HepG2 (cell line): ENCODE results near the gene NABP2. TPM values are rescaled to one million over a fixed set of nuclear protein-coding genes. Genes with fewer than 3 reads are reported as not detected.
A peak's percentile ranks its signal among the peaks of the same experiment; 100 is the strongest.

Experiments
- AGO1 ChIP-seq: fragments of 200-400 bp; formaldehyde crosslinking; IDR thresholded peaks from 2 replicates; pipeline ENCODE4 v1.6.1; 2017; ENCODE audit warnings: mild to moderate bottlenecking, low read depth, low read length, moderate library complexity; ENCODE audit not compliant: poor library complexity, severe bottlenecking
- EHMT2 ChIP-seq: fragments of 200-600 bp; sonication (generic); IDR thresholded peaks from 2 replicates; pipeline ENCODE4 v1.7.0; 2017; ENCODE audit warnings: antibody characterized with exemption, low read depth, low read length, borderline replicate concordance
- FOXC1 ChIP-seq: sonication (generic); formaldehyde crosslinking; IDR thresholded peaks from 2 replicates; pipeline ENCODE4 v1.8.0; 2022; ENCODE audit warnings: mild to moderate bottlenecking, missing genetic modification reagents, borderline replicate concordance
- ISL2 ChIP-seq: sonication (generic); formaldehyde crosslinking; IDR thresholded peaks from 2 replicates; pipeline ENCODE4 v1.5.0; 2020; ENCODE audit warnings: missing genetic modification reagents
- NR2C2 ChIP-seq: sonication (generic); formaldehyde crosslinking; IDR thresholded peaks from 2 replicates; pipeline ENCODE4 v1.4.0; 2020; ENCODE audit warnings: missing genetic modification reagents, mild to moderate bottlenecking, moderate library complexity, borderline replicate concordance
- RAD21 ChIP-seq: fragments of 450-650 bp; formaldehyde crosslinking; IDR thresholded peaks from 2 replicates; pipeline ENCODE4 v1.5.0; 2020; ENCODE audit warnings: mild to moderate bottlenecking
- RELA ChIP-seq: sonication (generic); formaldehyde crosslinking; IDR thresholded peaks from 2 replicates; pipeline ENCODE4 v1.4.0; 2020; ENCODE audit warnings: missing genetic modification reagents
- SAP130 ChIP-seq: IDR thresholded peaks from 2 replicates; pipeline ENCODE4 v1.6.1; 2016; ENCODE audit warnings: low read depth
- SP2 ChIP-seq: sonication (generic); formaldehyde crosslinking; IDR thresholded peaks from 2 replicates; pipeline ENCODE4 v1.5.1; 2020; ENCODE audit warnings: mild to moderate bottlenecking, missing genetic modification reagents
- ZBTB3 ChIP-seq: sonication (generic); formaldehyde crosslinking; IDR thresholded peaks from 2 replicates; pipeline ENCODE4 v1.4.0; 2020; ENCODE audit warnings: low read depth, mild to moderate bottlenecking, moderate library complexity, missing genetic modification reagents, borderline replicate concordance
- ZC3H13 ChIP-seq: sonication (generic); formaldehyde crosslinking; IDR thresholded peaks from 2 replicates; pipeline ENCODE4 v1.8.1; 2023; ENCODE audit warnings: mild to moderate bottlenecking, missing genetic modification reagents, moderate library complexity
- ZHX2 ChIP-seq, 2 experiments: sonication (generic) in 1 of 2; formaldehyde crosslinking in 1 of 2; IDR thresholded peaks; 2 replicates each; pipeline versions ENCODE4 v1.6.1 to v1.9.0; 2014 to 2022; ENCODE audit warnings: antibody characterized with exemption in 1 of 2, borderline replicate concordance in 1 of 2, inconsistent platforms in 1 of 2, low read depth in 1 of 2, missing genetic modification reagents in 1 of 2
- ZNF264 ChIP-seq: sonication (generic); formaldehyde crosslinking; IDR thresholded peaks from 2 replicates; pipeline ENCODE4 v1.4.0; 2020; ENCODE audit warnings: missing genetic modification reagents
- ZNF639 ChIP-seq: conservative IDR thresholded peaks from 2 replicates; pipeline ENCODE4 v1.6.1; 2018; ENCODE audit warnings: missing genetic modification reagents
- ZNF775 ChIP-seq: sonication (generic); formaldehyde crosslinking; IDR thresholded peaks from 2 replicates; pipeline ENCODE4 v1.4.0; 2020; ENCODE audit warnings: missing genetic modification reagents, mild to moderate bottlenecking, moderate library complexity, borderline replicate concordance
- ZNF883 ChIP-seq: sonication (generic); formaldehyde crosslinking; IDR thresholded peaks from 2 replicates; pipeline ENCODE4 v1.5.1; 2020; ENCODE audit warnings: mild to moderate bottlenecking, missing genetic modification reagents; ENCODE audit errors: not compliant biosample characterization
- polyA plus RNA-seq, 8 experiments: library from polyadenylated mRNA; depleted of rRNA in 3 of 8; stranded (reverse) in 7 of 8; unstranded in 1 of 8; fragments of >200 nt; fragmentation: Illumina TruSeq in 4 of 8; extraction: Trizol in 4 of 8; gene quantifications; 2 replicates each; pipeline versions ENCODE4 v1.2.1 to v1.2.3, GENCODE V29; 2011 to 2016; ENCODE audit warnings: low read depth in 4 of 8, missing spikeins in 1 of 8, mixed read lengths in 1 of 8; ENCODE audit not compliant: insufficient read depth in 1 of 8
- total RNA-seq, 5 experiments: library from RNA; depleted of rRNA; stranded (reverse); fragments of >200 nt; fragmentation: Illumina TruSeq; extraction: Trizol; gene quantifications; 2 replicates each; pipeline ENCODE4 v1.2.3, GENCODE V29; 2016; ENCODE audit warnings: low read depth in 1 of 5
- TF ChIP-seq, protein P1 (sequence below): sonication (generic); formaldehyde crosslinking; IDR thresholded peaks from 2 replicates; pipeline ENCODE4 v1.4.0; 2020; ENCODE audit warnings: mild to moderate bottlenecking, missing genetic modification reagents
- TF ChIP-seq, protein P2 (sequence below): sonication (generic); formaldehyde crosslinking; IDR thresholded peaks from 2 replicates; pipeline ENCODE4 v1.4.0; 2020; ENCODE audit warnings: missing genetic modification reagents, mild to moderate bottlenecking, borderline replicate concordance

Gene NABP2
- total and polyA plus RNA-seq, 2 of the 13 experiments (the other 11 are each of a cell fraction or from before 2014, with no cell fraction given), result 33.2 to 35.5 TPM

- TF ChIP-seq, protein P1, sequence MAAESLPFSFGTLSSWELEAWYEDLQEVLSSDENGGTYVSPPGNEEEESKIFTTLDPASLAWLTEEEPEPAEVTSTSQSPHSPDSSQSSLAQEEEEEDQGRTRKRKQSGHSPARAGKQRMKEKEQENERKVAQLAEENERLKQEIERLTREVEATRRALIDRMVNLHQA, result no peak
- no peak for TF ChIP-seq ZNF883 (CRISPR knock-in tag)
- TF ChIP-seq SP2 (CRISPR knock-in tag), result no peak
- TF ChIP-seq SAP130 (CRISPR knock-in tag), result peak; percentile 72
- TF ChIP-seq FOXC1, result peak; percentile 82
- TF ChIP-seq ZNF264 (CRISPR knock-in tag), result no peak
- no peak for TF ChIP-seq AGO1
- peak; percentile 24; the same call in 1 of the 2 replicates for TF ChIP-seq ISL2
- no peak for TF ChIP-seq EHMT2
- TF ChIP-seq ZNF775, result no peak
- no peak for TF ChIP-seq ZHX2 (IDR thresholded peaks at IDR 0.05; ENCODE audit: low read depth)
- TF ChIP-seq ZHX2 (CRISPR knock-in tag; IDR thresholded peaks at IDR 0.05; ENCODE audit: borderline replicate concordance), result no peak
- no peak for TF ChIP-seq NR2C2 (CRISPR knock-in tag)
- peak; percentile 76; the same call in 1 of the 2 replicates for TF ChIP-seq ZBTB3 (CRISPR knock-in tag)
- no peak for TF ChIP-seq ZNF639 (CRISPR knock-in tag)
- 0 out of 2 replicates have a peak, but pooled peaks have one; percentile 37 for TF ChIP-seq ZC3H13 (CRISPR knock-in tag)
- no peak for TF ChIP-seq RAD21 (CRISPR knock-in tag)
- no peak for TF ChIP-seq RELA (CRISPR knock-in tag)
- TF ChIP-seq, protein P2, sequence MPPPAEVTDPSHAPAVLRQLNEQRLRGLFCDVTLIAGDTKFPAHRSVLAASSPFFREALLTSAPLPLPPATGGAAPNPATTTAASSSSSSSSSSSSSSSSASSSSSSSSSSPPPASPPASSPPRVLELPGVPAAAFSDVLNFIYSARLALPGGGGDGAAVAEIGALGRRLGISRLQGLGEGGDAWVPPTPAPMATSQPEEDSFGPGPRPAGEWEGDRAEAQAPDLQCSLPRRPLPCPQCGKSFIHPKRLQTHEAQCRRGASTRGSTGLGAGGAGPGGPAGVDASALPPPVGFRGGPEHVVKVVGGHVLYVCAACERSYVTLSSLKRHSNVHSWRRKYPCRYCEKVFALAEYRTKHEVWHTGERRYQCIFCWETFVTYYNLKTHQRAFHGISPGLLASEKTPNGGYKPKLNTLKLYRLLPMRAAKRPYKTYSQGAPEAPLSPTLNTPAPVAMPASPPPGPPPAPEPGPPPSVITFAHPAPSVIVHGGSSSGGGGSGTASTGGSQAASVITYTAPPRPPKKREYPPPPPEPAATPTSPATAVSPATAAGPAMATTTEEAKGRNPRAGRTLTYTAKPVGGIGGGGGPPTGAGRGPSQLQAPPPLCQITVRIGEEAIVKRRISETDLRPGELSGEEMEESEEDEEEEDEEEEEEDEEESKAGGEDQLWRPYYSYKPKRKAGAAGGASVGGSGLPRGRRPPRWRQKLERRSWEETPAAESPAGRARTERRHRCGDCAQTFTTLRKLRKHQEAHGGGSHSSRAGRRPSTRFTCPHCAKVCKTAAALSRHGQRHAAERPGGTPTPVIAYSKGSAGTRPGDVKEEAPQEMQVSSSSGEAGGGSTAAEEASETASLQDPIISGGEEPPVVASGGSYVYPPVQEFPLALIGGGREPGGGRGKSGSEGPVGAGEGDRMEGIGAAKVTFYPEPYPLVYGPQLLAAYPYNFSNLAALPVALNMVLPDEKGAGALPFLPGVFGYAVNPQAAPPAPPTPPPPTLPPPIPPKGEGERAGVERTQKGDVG (CRISPR knock-in tag), result no peak
These were observed 6.5 kb downstream of the NABP2 start (continued) for GRCh38 chr12:56230432-56231183.
